Mucosa of descending colon (tissue), 3 donors: ENCODE results near the gene KNSTRN. TPM values are rescaled to one million over a fixed set of nuclear protein-coding genes. Genes with fewer than 3 reads are reported as not detected.

Experiments used
- ATAC-seq: fragments of 200-7000 bp; cut with Tn5 transposase; one replicate; pipeline ENCODE4 v1.9.1; 2020; ENCODE audit warnings: mild to moderate bottlenecking, moderate library complexity
- DNase-seq, 3 donors: peaks; one replicate each; pipeline ENCODE4 v3.0.0-alpha.2; 2020
- H3K36me3 ChIP-seq: fragments of 200-600 bp; one replicate; pipeline ENCODE4 v1.8.0; 2021; ENCODE audit warnings: low read depth, mild to moderate bottlenecking
- H3K4me1 ChIP-seq: fragments of 200-600 bp; one replicate; pipeline ENCODE4 v1.8.0; 2021; ENCODE audit warnings: low read depth, mild to moderate bottlenecking
- H3K4me3 ChIP-seq: fragments of 200-600 bp; one replicate; pipeline ENCODE4 v1.8.0; 2021; ENCODE audit warnings: mild to moderate bottlenecking
- H3K9me3 ChIP-seq: fragments of 200-600 bp; one replicate; pipeline ENCODE4 v1.8.0; 2021; ENCODE audit warnings: mild to moderate bottlenecking
- CTCF ChIP-seq: fragments of 200-600 bp; IDR thresholded peaks from one replicate; pipeline ENCODE4 v1.8.0; 2022; ENCODE audit warnings: antibody characterized with exemption, mild to moderate bottlenecking
- intact Hi-C, 2 donors: fragments of 100-400 bp; cut with DNase I in 1 of 2; cut with micrococcal nuclease in 1 of 2; formaldehyde crosslinking; loops; one replicate each; pipeline versions ENCODE4 v1.11.0 to v1.11.1; 2022; cut with DNase I, micrococcal nuclease
- total RNA-seq, 3 donors: library from RNA; stranded (reverse); fragmentation: NEBNext Ultra II Directional in 2 of 3; extraction: Animal tissue kit (Norgen Biotek cat#: 25700) in 2 of 3; gene quantifications; one replicate each; pipeline versions ENCODE4 v1.2.1 to v1.2.4, GENCODE V29; 2021 to 2023
- donor health status: DM: no; HTN: no; CAD: no; lungs with moderate emphysema.
- donor health status: DM: no; HTN: no; CAD: no.
- donor health status: DM: no; HTN: yes; CAD: no.

KNSTRN gene
- total RNA-seq, 3 donors from 2014 or later: 9.4 to 16.4 (median 10.5) TPM

- no peak overlapping the region for H3K4me3 ChIP-seq
- intact Hi-C loops: no loop called here
- no peaks in the 10 kb centered on the region for H3K36me3 ChIP-seq
- no peak for TF ChIP-seq CTCF
- DNase-seq: peak in 1 of 3 donors; percentile 44
- H3K9me3 ChIP-seq: no peaks in the 10 kb centered on the region
- peaks cover 64% of the 10 kb centered on the region for H3K4me1 ChIP-seq
- ATAC-seq: no peak
Measured at GRCh38 chr15:40339621-40339945, 42.9 kb upstream of the KNSTRN start.

GRCh38 chr15:40340038-40340739 is 42.3 kb upstream of the KNSTRN start:
- H3K36me3 ChIP-seq: no peaks in the 10 kb centered on the region
- intact Hi-C loops: no loop called here
- ATAC-seq (peak; percentile 24), DNase-seq (peak; percentile 75 to 78 (median 75))
- no peak overlapping the region for H3K4me3 ChIP-seq
- H3K4me1 ChIP-seq: peaks cover 68% of the 10 kb centered on the region
- TF ChIP-seq CTCF: no peak
- H3K9me3 ChIP-seq: no peaks in the 10 kb centered on the region

GRCh38 chr15:40340740-40341400 is 41.7 kb upstream of the KNSTRN start, which contains the start of gene CCDC9B:
TSS of gene CCDC9B (minus strand) at chr15:40340939. CDS start at chr15:40340819, 120 bp downstream.
- ATAC-seq (peak; percentile 78), DNase-seq (peak; percentile 95 to 96 (median 96))
- TF ChIP-seq CTCF: no peak
- no peak within 1 kb of the TSS for H3K4me3 ChIP-seq
- H3K36me3 ChIP-seq: no peaks in the 10 kb centered on the region
- H3K4me1 ChIP-seq: peaks cover 74% of the 10 kb centered on the region
- intact Hi-C loops: no loop called here
- H3K9me3 ChIP-seq: no peaks in the 10 kb centered on the region

- Histone ChIP-seq H3K4me1 (peaks cover 85% of the 10 kb centered on the region), H3K4me3 (no peak overlapping the region), H3K9me3 (no peaks in the 10 kb centered on the region), H3K36me3 (no peaks in the 10 kb centered on the region)
- intact Hi-C loops: no loop called here
- DNase-seq (peak in 2 of 3 donors; percentile 44 to 63), ATAC-seq (peak; percentile 17)
- TF ChIP-seq CTCF: no peak
Measured at GRCh38 chr15:40342416-40343320, 39.9 kb upstream of the KNSTRN start.

- no peak for ATAC-seq
- peak in 2 of 3 donors; percentile 43 to 60 for DNase-seq
- no peaks in the 10 kb centered on the region for H3K36me3 ChIP-seq
- H3K9me3 ChIP-seq: no peaks in the 10 kb centered on the region
- peaks cover 84% of the 10 kb centered on the region for H3K4me1 ChIP-seq
- no peak for TF ChIP-seq CTCF
- intact Hi-C loops: no loop called here
- no peak overlapping the region for H3K4me3 ChIP-seq
Measured at GRCh38 chr15:40343512-40343911, 39.0 kb upstream of the KNSTRN start.
